GM12891 (cell line): ENCODE data around the gene YPEL2.
"Not testable (repeated sequence)": the region's sequence is repeated elsewhere in the genome, so short reads cannot be mapped to it uniquely, and the experiment has no call there.

Experiments
- DNase-seq: peaks from one replicate; pipeline ENCODE4 v3.0.0; 2011; ENCODE audit warnings: low spot score; ENCODE audit not compliant: insufficient read length
- FAIRE-seq: peaks from 2 replicates; lab custom pipeline; 2011; peaks lifted over from hg19 to GRCh38; lab: Jason Lieb, UNC
- PAX5 ChIP-seq: IDR thresholded peaks from 2 replicates; pipeline ENCODE4 v1.6.1; 2011; ENCODE audit warnings: low read length, moderate library complexity, mild to moderate bottlenecking; ENCODE audit not compliant: insufficient read depth, severe bottlenecking
- POLR2A ChIP-seq: IDR thresholded peaks from 2 replicates; pipeline ENCODE4 v1.6.1; 2011; ENCODE audit warnings: low read depth, low read length, control low read depth
- POLR2AphosphoS5 ChIP-seq: IDR thresholded peaks from 2 replicates; pipeline ENCODE4 v1.6.1; 2011; ENCODE audit warnings: low read depth, low read length, control low read depth
- POU2F2 ChIP-seq: IDR thresholded peaks from 2 replicates; pipeline ENCODE4 v1.6.1; 2011; ENCODE audit warnings: low read depth, mild to moderate bottlenecking, control low read depth, low read length, moderate library complexity
- SPI1 ChIP-seq: IDR thresholded peaks from 2 replicates; pipeline ENCODE4 v1.6.1; 2011; ENCODE audit warnings: low read depth, low read length, control low read depth
- TAF1 ChIP-seq: IDR thresholded peaks from 2 replicates; pipeline ENCODE4 v1.6.1; 2011; ENCODE audit warnings: low read depth, low read length, control low read depth

The YPEL2 gene

GRCh38 chr17:59299400-59300092 is 31.9 kb upstream of the YPEL2 start:
- FAIRE-seq (no peak), DNase-seq (no peak)
- TF ChIP-seq POU2F2: no peak
- no peak for TF ChIP-seq POLR2A
- no peak for TF ChIP-seq SPI1
- no peak for TF ChIP-seq POLR2AphosphoS5
- TF ChIP-seq PAX5: no peak
- no peak for TF ChIP-seq TAF1

GRCh38 chr17:59300941-59301340 is 30.5 kb upstream of the YPEL2 start:
- no peak for FAIRE-seq

DNA sequence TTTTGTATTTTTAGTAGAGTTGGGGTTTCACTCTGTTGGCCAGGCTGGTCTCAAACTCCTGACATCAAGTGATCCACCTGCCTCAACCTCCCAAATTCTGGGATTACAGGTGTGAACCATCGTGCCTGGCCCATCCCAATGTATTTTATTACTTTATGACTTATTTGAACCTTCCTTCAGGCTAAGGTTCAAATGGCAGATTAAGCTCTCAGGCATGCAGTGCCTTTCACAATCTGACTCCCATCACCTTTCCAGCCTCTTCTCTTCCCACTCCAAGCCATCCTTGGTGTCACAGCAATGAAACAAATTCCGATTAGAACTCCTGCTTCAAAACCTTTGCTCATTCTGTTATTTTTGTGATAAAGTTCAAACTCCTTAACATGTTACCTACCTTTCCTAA is 26.6 kb upstream of the YPEL2 start:
- TF ChIP-seq TAF1: no peak
- TF ChIP-seq PAX5: no peak
- no peak for TF ChIP-seq POLR2AphosphoS5
- no peak for TF ChIP-seq SPI1
- TF ChIP-seq POLR2A: no peak
- TF ChIP-seq POU2F2: no peak
- FAIRE-seq: no peak
- no peak for DNase-seq

More at GRCh38 chr17:59300941-59301340, 30.5 kb upstream of the YPEL2 start:
- DNase-seq: no peak
- TF ChIP-seq SPI1: peak; percentile 61
- no peak for TF ChIP-seq POU2F2
- no peak for TF ChIP-seq TAF1
- TF ChIP-seq POLR2AphosphoS5: no peak
- no peak for TF ChIP-seq PAX5
- TF ChIP-seq POLR2A: no peak

GRCh38 chr17:59310263-59310920 is 21.1 kb upstream of the YPEL2 start:
- TF ChIP-seq TAF1: no peak
- TF ChIP-seq POLR2AphosphoS5: no peak
- no peak for DNase-seq
- FAIRE-seq: no peak

DNA sequence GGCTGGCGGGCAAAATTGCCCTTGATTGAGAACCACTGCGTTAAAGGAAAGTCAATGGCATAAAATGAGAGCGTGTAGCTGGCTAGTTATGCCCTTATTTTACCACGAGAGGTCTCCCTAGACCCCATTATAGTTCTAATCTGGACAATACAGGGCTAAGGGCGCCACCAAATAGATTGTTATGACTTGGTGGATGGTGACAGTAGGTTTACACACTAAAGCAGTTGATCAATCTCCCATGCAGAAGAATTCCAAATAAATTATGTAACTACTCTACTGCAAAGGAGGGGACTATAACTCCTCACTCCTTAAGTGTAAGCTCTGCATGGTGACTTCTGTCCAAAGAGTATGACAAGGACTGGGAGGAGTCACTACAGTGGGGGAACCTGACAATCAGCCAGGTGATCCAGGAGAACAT is 20.4 kb upstream of the YPEL2 start:
- TF ChIP-seq SPI1: no peak
- no peak for TF ChIP-seq POLR2A
- no peak for TF ChIP-seq POU2F2
- TF ChIP-seq POLR2AphosphoS5: no peak
- TF ChIP-seq PAX5: no peak
- TF ChIP-seq TAF1: no peak
- FAIRE-seq: peak; percentile 89
- DNase-seq: peak; percentile 50

- not testable (repeated sequence) for DNase-seq, FAIRE-seq
Observed at GRCh38 chr17:59311521-59311920, 19.9 kb upstream of the YPEL2 start.

GRCh38 chr17:59315866-59316265 is 15.6 kb upstream of the YPEL2 start:
- TF ChIP-seq POLR2A: no peak
- no peak for TF ChIP-seq SPI1
- TF ChIP-seq TAF1: no peak
- no peak for TF ChIP-seq PAX5
- TF ChIP-seq POU2F2: no peak
- no peak for TF ChIP-seq POLR2AphosphoS5
- FAIRE-seq (no peak), DNase-seq (no peak)

DNA sequence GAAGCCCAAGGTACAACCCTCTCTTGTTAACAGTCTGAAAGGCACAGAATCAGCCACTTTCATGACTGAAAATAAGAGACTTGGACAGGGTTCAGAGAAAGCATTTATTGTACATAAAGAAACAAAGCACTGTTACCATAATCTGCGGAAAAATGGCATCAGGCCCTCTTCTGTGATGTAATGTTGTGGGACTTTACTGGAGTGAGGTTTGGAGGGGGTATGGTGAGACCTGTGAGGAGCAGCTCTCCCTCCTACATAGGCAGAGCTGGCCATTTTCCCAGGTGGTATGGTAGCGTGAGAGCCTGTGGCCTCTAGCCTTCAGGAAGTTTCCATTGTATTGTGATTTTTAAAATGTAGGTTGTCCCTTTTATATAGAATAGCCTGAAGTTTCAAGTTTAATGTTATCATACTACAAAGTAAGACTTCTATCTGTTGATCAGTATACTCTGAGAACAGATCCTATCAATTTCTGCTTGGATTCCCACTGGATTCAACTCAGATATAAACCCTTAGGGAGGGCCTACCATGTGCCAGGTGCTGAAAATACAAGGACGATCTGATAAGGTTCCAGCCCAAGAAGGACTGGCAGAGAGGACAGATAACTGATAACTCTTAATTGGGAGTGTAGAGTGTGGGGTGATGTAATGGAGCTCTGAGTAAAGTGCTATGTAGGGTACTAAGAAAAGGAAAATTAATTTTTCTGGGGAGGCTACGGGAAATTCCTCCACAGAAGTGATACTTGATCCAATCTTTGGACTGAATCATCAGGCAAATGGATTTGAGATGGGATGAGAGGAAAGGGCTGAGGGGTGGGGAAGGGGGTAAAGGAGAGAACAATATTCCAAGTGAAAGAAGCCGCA is 4.1 kb upstream of the YPEL2 start:
- DNase-seq (no peak), FAIRE-seq (no peak)
- no peak for TF ChIP-seq POLR2A

GRCh38 chr17:59327981-59328290 is 3.5 kb upstream of the YPEL2 start:
- TF ChIP-seq TAF1: no peak
- TF ChIP-seq POU2F2: no peak
- no peak for TF ChIP-seq POLR2AphosphoS5
- no peak for TF ChIP-seq POLR2A
- no peak for TF ChIP-seq PAX5
- no peak for TF ChIP-seq SPI1
- DNase-seq (no peak), FAIRE-seq (no peak)
